Neural cell (in vitro differentiated cells): Measurements from ENCODE around the gene TNRC6A.

Experiments used
- CTCF ChIP-seq: fragments of 450-650 bp; IDR thresholded peaks from 2 replicates; pipeline ENCODE4 v1.5.1; 2014; ENCODE audit warnings: antibody characterized with exemption, mild to moderate bottlenecking, moderate library complexity; ENCODE audit not compliant: poor library complexity, severe bottlenecking
- POLR2AphosphoS5 ChIP-seq: IDR thresholded peaks from 2 replicates; pipeline ENCODE4 v1.6.1; 2012
- RAD21 ChIP-seq: fragments of 450-650 bp; conservative IDR thresholded peaks from 2 replicates; pipeline ENCODE4 v1.6.1; 2014; ENCODE audit warnings: antibody characterized with exemption, mild to moderate bottlenecking, moderate library complexity
- TAF1 ChIP-seq: IDR thresholded peaks from 2 replicates; pipeline ENCODE4 v1.6.1; 2012; ENCODE audit warnings: low read depth

- TF ChIP-seq CTCF (no peak), POLR2AphosphoS5 (no peak), TAF1 (no peak), RAD21 (no peak)
Measured at GRCh38 chr16:24738895-24739294, 9.4 kb downstream of the TNRC6A start.
